Measurements from ENCODE around the gene TRPM3.

TRPM3 gene

DNA sequence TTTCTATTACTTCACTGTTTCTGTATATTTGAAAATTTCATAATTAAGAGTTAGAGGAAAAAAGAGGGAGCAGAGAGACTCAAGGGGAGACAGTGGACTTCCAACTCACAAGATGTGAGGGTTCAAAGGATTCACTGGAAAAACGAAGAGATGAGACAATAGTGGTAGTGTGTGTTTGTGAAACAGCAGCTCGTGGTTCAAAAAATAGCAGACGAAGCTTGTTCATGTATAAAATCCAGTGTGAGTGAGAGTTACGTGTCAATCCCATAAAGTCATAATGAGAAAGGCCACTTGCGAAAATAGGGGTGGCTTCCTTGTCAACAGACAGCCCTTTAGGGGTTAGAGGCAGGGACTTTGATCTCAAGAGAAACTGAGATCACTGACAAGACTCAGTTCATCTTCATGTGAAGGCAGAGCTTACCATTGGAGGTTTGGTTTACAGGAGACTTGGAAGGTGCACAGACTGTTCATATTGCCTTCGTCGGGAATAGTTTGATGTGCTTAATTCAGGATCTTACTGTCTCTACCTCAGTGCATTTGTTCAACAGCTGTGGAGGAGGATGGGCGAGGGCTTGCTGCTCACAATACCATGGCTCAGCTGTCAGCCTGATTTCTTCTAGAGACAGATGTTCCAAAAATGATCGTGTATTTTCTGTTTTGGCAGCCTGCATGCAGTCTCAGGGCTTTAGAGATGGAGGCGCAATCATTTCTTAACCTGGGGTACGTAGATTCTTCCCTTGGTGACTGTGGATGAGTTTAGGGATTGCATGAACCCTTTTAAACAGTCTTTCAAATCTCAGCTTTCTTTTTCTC is 601.3 kb downstream of the TRPM3 start:
- in situ Hi-C loops (cut with MboI; ENCODE audit: low pct_unique_long_range_greater_than_20kb, low sequenced_read_pairs, unreplicated experiment) = no loop called here
- TF ChIP-seq, protein P1, sequence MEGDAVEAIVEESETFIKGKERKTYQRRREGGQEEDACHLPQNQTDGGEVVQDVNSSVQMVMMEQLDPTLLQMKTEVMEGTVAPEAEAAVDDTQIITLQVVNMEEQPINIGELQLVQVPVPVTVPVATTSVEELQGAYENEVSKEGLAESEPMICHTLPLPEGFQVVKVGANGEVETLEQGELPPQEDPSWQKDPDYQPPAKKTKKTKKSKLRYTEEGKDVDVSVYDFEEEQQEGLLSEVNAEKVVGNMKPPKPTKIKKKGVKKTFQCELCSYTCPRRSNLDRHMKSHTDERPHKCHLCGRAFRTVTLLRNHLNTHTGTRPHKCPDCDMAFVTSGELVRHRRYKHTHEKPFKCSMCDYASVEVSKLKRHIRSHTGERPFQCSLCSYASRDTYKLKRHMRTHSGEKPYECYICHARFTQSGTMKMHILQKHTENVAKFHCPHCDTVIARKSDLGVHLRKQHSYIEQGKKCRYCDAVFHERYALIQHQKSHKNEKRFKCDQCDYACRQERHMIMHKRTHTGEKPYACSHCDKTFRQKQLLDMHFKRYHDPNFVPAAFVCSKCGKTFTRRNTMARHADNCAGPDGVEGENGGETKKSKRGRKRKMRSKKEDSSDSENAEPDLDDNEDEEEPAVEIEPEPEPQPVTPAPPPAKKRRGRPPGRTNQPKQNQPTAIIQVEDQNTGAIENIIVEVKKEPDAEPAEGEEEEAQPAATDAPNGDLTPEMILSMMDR (IDR thresholded peaks at IDR 0.05; ENCODE audit: extremely low read depth, insufficient read depth, missing control alignments) = no peak
- peak; percentile 29 for DNase-seq (ENCODE audit: low spot score)

DNA sequence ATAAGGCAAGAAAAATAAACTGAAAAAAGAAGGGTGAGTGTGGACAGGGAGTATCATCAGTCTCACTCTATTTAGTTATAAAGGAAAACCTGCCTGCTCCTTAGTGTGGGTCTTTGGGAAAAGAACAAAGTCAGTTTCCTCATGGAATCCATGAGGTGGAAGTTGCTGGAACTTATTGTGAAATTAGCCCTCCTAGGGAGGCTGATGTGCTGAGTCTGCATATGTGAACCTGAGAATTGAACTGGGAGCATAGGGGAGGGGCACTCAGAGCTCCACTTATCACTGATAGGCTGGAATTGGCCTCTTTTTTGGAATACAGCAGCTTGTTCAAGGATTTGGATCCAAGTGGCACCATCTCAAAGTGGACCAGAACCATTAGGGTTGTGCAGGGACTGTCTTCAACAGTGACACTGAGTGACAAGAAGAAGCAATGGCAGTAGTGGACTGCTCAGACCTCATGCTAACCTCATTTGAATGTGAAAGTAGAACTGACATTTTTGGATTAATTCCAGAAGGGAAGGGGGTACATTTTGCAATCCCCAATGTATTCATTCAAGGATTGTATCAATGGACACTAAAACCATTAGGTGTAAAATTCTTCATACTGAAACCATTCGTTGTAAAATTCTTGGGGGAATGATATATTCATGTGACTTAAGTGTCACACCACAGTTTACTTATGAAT is 603.4 kb downstream of the TRPM3 start:
- TF ChIP-seq, protein P1 (IDR thresholded peaks at IDR 0.05; ENCODE audit: extremely low read depth, insufficient read depth, missing control alignments) = no peak
- DNase-seq (ENCODE audit: low spot score) = no peak
- in situ Hi-C loops (cut with MboI; ENCODE audit: low pct_unique_long_range_greater_than_20kb, low sequenced_read_pairs, unreplicated experiment) = no loop called here

DNA sequence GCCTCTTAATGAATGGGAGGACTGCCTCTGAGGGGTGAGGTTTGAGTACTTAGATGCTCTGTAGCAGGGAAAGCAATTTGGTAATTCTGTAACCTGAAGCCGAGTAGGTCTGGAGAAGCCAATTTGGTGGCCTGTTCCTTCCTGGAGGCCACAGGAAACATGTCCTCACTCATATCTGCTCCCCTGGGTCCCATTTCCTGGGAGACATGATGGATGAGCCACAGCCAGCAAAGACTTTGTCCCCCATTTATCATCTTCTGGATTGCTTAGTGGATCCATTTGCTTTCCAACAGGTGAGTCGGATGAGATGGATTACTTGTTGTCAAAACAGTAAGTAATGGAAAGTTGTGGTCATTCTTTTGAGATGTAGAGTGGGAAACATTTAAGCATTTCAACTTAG is 607.1 kb downstream of the TRPM3 start:
- in situ Hi-C loops (cut with MboI; ENCODE audit: low pct_unique_long_range_greater_than_20kb, low sequenced_read_pairs, unreplicated experiment) = no loop called here
- DNase-seq (ENCODE audit: low spot score) = no peak
- TF ChIP-seq, protein P1 (IDR thresholded peaks at IDR 0.05; ENCODE audit: extremely low read depth, insufficient read depth, missing control alignments) = no peak

DNA sequence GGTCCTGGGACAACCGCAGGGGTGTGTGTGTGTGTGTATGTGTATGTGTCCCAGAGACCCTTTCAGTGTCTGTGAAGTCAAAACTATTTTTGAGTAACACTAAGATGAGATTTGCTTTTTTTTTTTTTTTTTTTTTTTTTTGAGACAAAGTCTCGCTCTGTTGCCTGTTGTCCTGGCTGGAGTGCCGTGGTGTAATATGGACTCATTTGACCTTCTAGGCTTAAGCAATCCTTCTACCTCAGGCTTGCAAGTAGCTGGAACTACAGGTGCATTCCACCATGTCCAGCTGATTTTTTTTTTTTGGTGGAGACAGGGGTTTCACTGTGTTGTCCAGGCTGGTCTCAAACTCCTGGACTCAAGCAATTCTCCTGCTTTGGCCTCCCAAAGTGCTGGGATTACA is 609.6 kb downstream of the TRPM3 start:
- no peak for DNase-seq (ENCODE audit: low spot score)
- TF ChIP-seq, protein P1 (IDR thresholded peaks at IDR 0.05; ENCODE audit: extremely low read depth, insufficient read depth, missing control alignments) = no peak
- in situ Hi-C loops (cut with MboI; ENCODE audit: low pct_unique_long_range_greater_than_20kb, low sequenced_read_pairs, unreplicated experiment) = no loop called here

DNA sequence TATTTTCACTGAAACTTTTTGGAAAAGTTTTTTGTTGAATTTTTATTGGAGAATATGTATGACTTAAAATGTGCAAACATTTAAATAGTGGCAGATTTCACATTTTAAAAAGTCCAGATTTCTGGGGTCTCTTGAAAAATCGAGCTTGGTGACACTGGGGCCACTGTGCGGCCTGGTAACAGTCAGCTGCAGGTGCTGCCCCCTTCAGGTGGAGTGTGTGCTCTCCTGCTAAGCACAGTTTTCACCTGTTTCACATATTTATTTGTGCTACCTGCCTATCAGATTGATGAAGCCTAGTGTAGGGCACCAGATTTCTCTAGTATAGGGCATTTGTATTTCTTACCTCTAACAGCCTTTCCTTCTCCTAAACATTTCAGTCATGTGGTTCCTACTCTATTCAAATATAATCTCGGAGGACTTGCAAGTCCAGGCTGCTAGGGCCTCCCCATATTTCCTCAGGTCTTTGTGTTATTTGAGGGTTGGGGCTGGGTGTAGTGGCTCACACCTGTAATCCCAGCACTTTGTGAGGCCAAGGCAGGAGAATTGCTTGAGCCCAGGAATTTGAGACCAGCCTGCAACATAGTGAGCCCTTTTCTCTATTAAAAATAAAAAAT is 611.2 kb downstream of the TRPM3 start:
- DNase-seq (ENCODE audit: low spot score) = peak; percentile 14
- TF ChIP-seq, protein P1 (IDR thresholded peaks at IDR 0.05; ENCODE audit: extremely low read depth, insufficient read depth, missing control alignments) = peak; percentile 48
- in situ Hi-C loops (cut with MboI; ENCODE audit: low pct_unique_long_range_greater_than_20kb, low sequenced_read_pairs, unreplicated experiment) = no loop called here

DNA sequence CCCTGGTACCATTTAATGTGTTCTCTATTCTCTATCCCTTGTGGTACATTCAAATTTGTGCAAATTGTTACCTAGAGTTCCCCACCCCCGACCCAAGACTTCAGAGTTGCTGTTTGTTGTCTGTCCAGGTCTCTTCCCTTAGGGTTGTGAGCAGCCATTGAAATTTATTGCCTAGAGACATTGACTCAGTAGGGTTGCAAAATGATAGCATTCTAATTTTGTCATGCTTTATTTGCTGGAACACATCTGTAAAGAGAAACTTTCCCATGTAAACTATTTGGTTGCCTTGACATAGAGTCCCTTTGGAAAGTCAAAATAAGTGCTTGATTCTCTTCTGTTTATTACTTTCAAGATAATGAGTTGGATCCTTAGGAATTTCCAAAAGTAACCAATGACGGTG is 615.3 kb downstream of the TRPM3 start:
- TF ChIP-seq, protein P1 (IDR thresholded peaks at IDR 0.05; ENCODE audit: extremely low read depth, insufficient read depth, missing control alignments) = no peak
- no peak for DNase-seq (ENCODE audit: low spot score)
- in situ Hi-C loops (cut with MboI; ENCODE audit: low pct_unique_long_range_greater_than_20kb, low sequenced_read_pairs, unreplicated experiment) = no loop called here
